Esophagus squamous epithelium (tissue), 5 donors: ENCODE data around the gene CPEB3. TPM values are rescaled to one million over a fixed set of nuclear protein-coding genes. Genes with fewer than 3 reads are reported as not detected.
"Not testable (repeated sequence)": the region's sequence is repeated elsewhere in the genome, so short reads cannot be mapped to it uniquely, and the experiment has no call there.

ENCODE experiments used
- DNase-seq: peaks from one replicate; lab custom pipeline; 2025; lab: John Stamatoyannopoulos, UW
- H3K27ac ChIP-seq, 4 donors: fragments of 200-600 bp; sonication (generic); one replicate each; pipeline ENCODE4 v1.5.1; 2016 to 2019; ENCODE audit warnings: mild to moderate bottlenecking in 1 of 4
- H3K27me3 ChIP-seq, 4 donors: fragments of 200-600 bp; sonication (generic); 1 replicate in 3 of 4; 2 replicates in 1 of 4; pipeline versions ENCODE4 v1.5.1 to v1.6.0; 2017 to 2021; ENCODE audit warnings: antibody characterized with exemption in 1 of 4
- H3K36me3 ChIP-seq, 3 donors: fragments of 200-600 bp; sonication (generic); one replicate each; pipeline ENCODE4 v1.5.1; 2016 to 2019
- H3K4me1 ChIP-seq, 3 donors: fragments of 200-600 bp; sonication (generic); one replicate each; pipeline ENCODE4 v1.5.1; 2017 to 2019
- H3K4me3 ChIP-seq, 4 donors: fragments of 200-600 bp; sonication (generic); 1 replicate in 3 of 4; 2 replicates in 1 of 4; pipeline ENCODE4 v1.5.1; 2016 to 2019; ENCODE audit warnings: mild to moderate bottlenecking in 2 of 4, moderate library complexity in 1 of 4
- H3K9me3 ChIP-seq, 3 donors: fragments of 200-600 bp; sonication (generic); one replicate each; pipeline ENCODE4 v1.5.1; 2016 to 2019
- POLR2A ChIP-seq, 4 donors: fragments of 450-650 bp; IDR thresholded peaks; one replicate each; pipeline ENCODE4 v1.6.1; 2017; ENCODE audit warnings: antibody characterized with exemption in 4 of 4, mild to moderate bottlenecking in 4 of 4, moderate library complexity in 3 of 4
- WGBS, 2 donors: methylation state at CpG; one replicate each; pipeline ENCODE4 v1.1.5; 2018; 5-methylcytosine and 5-hydroxymethylcytosine counted together
- intact Hi-C: fragments of 100-400 bp; cut with DNase I; formaldehyde crosslinking; loops from one replicate; pipeline ENCODE4 v1.15.0; 2022
- total RNA-seq, 4 donors: library from RNA; depleted of rRNA; stranded (reverse); fragments of >200 nt; gene quantifications; one replicate each; pipeline ENCODE4 v1.1.0, GENCODE V29; 2016
- TF ChIP-seq, protein P1 (sequence below), 6 experiments: fragments of 450-650 bp in 4 of 6; fragments of 200-600 bp in 2 of 6; sonication (generic) in 2 of 6; IDR thresholded peaks; one replicate each; pipeline ENCODE4 v1.5.1; 2016 to 2019; ENCODE audit warnings: antibody characterized with exemption in 6 of 6, mild to moderate bottlenecking in 4 of 6, moderate library complexity in 4 of 6
- donor health status: DM: yes; HTN: yes; CAD: no.

The CPEB3 gene
- total RNA-seq, 4 donors from 2014 or later, result 5.5 to 8.8 (median 7.3) TPM

DNA sequence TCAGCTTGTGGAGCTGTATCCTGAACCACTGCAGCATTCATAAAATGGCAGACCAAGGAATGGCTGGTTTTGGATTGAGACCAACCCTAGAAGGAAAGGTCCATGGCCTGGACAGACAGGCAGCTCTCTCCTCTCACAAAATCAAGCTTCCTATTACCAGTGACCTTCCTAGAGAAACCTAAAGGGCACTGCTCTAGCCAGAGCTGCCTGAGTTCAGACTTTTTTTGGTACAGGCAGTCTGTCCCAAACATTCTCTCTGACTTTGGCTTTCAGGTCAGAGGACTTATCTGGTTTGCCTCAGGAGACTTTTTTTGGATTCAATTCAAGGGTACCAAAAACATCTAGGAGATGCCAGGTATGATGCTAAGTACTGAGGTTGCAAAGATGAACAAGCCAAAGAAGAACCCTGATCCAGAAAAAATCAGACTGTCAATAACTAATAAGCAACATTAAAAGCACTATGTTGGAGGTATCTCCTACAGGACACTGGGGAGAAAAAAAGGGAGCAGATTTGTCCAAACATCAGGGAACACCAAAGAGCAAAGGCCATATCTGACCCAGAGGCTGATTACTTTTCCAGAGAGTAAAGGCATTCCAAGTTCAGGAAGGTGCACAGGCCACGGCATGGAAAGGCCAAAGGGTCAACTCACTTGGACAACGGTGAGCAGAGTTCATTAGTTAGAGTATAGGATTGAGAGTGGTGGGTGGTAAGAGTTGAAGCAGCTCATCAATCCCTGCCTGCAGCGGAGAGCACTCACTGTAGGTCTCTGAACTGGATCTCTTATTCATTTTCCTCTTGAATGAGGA is 169.0 kb downstream of the CPEB3 start:
- 66 to 67% methylated on average over 3 of the region's 3 CpGs for WGBS, 2 donors
- Histone ChIP-seq H3K36me3 (no peaks in the 10 kb centered on the region), H3K27ac (peak overlapping the region in 3 of 4 donors; percentile 67 to 84 (median 80)), H3K4me1 (peaks cover 35 to 62% (median 43%) of the 10 kb centered on the region in 3 donors), H3K9me3 (no peaks in the 10 kb centered on the region), H3K4me3 (no peak overlapping the region), H3K27me3 (no peaks in the 10 kb centered on the region)
- intact Hi-C loops, result no loop called here
- TF ChIP-seq, protein P1, sequence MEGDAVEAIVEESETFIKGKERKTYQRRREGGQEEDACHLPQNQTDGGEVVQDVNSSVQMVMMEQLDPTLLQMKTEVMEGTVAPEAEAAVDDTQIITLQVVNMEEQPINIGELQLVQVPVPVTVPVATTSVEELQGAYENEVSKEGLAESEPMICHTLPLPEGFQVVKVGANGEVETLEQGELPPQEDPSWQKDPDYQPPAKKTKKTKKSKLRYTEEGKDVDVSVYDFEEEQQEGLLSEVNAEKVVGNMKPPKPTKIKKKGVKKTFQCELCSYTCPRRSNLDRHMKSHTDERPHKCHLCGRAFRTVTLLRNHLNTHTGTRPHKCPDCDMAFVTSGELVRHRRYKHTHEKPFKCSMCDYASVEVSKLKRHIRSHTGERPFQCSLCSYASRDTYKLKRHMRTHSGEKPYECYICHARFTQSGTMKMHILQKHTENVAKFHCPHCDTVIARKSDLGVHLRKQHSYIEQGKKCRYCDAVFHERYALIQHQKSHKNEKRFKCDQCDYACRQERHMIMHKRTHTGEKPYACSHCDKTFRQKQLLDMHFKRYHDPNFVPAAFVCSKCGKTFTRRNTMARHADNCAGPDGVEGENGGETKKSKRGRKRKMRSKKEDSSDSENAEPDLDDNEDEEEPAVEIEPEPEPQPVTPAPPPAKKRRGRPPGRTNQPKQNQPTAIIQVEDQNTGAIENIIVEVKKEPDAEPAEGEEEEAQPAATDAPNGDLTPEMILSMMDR (IDR thresholded peaks at IDR 0.05), result no peak
- no peak for TF ChIP-seq POLR2A (IDR thresholded peaks at IDR 0.05)
- DNase-seq, result no peak

DNA sequence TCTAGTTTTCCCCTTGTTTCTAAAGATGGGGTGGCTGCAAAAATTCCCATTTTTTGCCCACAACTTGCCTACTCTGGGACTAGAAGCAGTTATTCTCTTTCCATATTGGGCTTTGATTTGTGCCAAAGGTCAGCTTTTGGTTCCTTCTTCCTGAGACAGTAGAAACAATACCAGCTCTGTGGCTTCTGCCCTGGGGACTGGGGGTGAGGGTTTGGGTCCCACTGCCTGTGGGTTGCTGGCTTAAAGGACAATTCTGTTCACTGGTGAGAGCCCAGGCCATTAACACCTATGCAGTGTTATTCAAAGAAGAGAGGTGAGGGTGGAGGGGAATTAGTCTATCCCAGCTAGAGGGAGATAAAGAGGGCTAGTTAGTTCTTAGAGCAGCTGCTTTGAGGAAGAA is 171.5 kb downstream of the CPEB3 start:
- peaks cover 0 to 6% (median 0%) of the 10 kb centered on the region in 3 donors for H3K36me3 ChIP-seq
- no peaks in the 10 kb centered on the region for H3K27me3 ChIP-seq
- H3K9me3 ChIP-seq, result no peaks in the 10 kb centered on the region
- peaks cover 17 to 36% (median 26%) of the 10 kb centered on the region in 3 donors for H3K4me1 ChIP-seq
- DNase-seq, result no peak
- no peak overlapping the region for H3K27ac ChIP-seq
- intact Hi-C loops, result no loop called here
- H3K4me3 ChIP-seq, result no peak overlapping the region
- TF ChIP-seq, protein P1 (IDR thresholded peaks at IDR 0.05), result no peak
- no peak for TF ChIP-seq POLR2A (IDR thresholded peaks at IDR 0.05)

DNA sequence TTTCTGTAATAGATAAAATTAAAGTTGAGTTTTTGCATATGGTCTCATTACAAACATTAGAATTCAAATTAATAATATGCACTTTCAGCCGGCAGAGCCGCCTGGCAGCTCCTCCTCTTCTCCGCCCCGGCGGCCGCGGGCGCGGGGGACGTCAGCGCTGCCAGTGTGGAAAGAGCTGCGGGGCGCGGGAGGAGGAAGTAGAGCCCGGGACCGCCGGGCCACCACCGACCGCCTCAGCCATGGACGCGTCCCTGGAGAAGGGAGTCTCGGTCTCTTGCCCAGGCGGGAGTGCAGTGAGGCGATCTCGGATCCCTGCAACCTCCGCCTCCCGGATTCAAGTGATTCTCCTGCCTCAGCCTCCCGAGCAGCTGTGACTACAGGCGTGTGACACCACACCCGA is 176.0 kb downstream of the CPEB3 start:
- DNase-seq, intact Hi-C loops, H3K4me1 ChIP-seq, H3K9me3 ChIP-seq, H3K27ac ChIP-seq, H3K27me3 ChIP-seq: not testable (repeated sequence)
- Histone ChIP-seq H3K4me3 (peak overlapping the region in 1 of 4 donors; percentile 11), H3K36me3 (peaks cover 0 to 17% (median 0%) of the 10 kb centered on the region in 3 donors)
- WGBS, 2 donors, result 84 to 96% methylated on average over 15 to 19 of the region's 30 CpGs

DNA sequence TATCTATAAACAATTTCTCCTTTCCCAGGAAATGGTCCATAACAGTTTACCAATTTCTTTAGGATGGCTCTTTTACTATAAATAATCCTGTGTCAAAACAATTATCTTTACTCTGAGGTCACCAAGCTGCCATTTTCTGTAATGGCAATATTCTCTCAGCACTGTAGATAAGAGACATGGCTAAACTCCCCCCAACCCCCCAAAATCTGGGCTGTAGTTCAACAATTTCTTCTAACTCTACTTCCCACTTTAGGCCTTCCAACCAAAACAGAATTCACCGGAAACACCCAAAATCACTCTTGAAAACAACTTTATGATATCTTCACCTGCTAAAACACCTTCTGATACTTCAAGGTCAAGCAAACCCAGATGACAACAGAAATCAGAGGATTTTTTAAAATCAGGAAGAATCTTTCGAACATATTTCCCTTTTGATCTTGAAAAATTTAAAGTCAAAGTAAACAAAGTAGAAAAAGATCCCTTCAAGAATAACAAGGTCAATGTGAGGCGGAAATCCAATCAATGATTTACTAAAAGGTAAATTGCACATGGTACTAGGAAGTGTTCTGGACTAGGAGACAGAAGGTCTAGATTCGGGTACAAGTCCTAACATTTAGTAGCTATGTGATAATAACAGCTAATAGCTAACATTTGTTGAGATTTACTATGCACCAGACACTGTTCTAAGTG is 176.8 kb downstream of the CPEB3 start:
- Histone ChIP-seq H3K36me3 (peaks cover 0 to 18% (median 0%) of the 10 kb centered on the region in 3 donors), H3K27ac (no peak overlapping the region)
- no peak for DNase-seq

DNA sequence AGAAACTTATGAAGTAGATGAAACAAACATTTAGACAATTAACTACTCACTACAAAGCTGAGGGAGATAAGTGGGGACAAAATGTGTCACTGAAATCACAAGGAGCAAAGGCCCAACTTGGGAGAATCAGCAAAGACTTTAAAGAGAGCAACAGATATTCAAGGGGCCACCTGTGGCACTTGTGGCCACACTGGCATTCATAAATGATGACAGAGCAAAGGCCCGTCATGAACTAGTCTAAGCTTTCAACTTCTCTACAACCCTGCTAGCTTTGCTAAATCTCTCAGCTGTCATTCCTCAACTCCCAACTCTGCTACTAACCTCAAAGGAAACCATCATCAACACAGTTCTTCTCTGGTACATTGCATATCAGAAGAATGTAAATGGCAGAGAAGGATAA is 178.4 kb downstream of the CPEB3 start:
- no peak overlapping the region for H3K4me3 ChIP-seq
- H3K4me1 ChIP-seq, result peaks cover 0 to 8% (median 2%) of the 10 kb centered on the region in 3 donors
- intact Hi-C loops, result no loop called here
- no peak for DNase-seq
- H3K9me3 ChIP-seq, result no peaks in the 10 kb centered on the region
- peaks cover 0 to 18% (median 0%) of the 10 kb centered on the region in 3 donors for H3K36me3 ChIP-seq
- no peaks in the 10 kb centered on the region for H3K27me3 ChIP-seq
- WGBS, 2 donors, result 55 to 60% methylated on average over 1 of the region's 1 CpG
- H3K27ac ChIP-seq, result no peak overlapping the region
- TF ChIP-seq POLR2A (IDR thresholded peaks at IDR 0.05), result no peak

More for the DNA sequence above, 176.8 kb downstream of the CPEB3 start:
- peaks cover 0 to 6% (median 2%) of the 10 kb centered on the region in 3 donors for H3K4me1 ChIP-seq
- intact Hi-C loops, result no loop called here
- H3K4me3 ChIP-seq, result no peak overlapping the region
- H3K9me3 ChIP-seq, result no peaks in the 10 kb centered on the region
- WGBS, 2 donors, result 89 to 91% methylated on average over 4 of the region's 4 CpGs
- TF ChIP-seq, protein P1 (IDR thresholded peaks at IDR 0.05), result no peak
- no peak for TF ChIP-seq POLR2A (IDR thresholded peaks at IDR 0.05)
- no peaks in the 10 kb centered on the region for H3K27me3 ChIP-seq
